ENCODE measurements around the gene PEAK1. TPM values are rescaled to one million over a fixed set of nuclear protein-coding genes. Genes with fewer than 3 reads are reported as not detected.
A peak's percentile ranks its signal among the peaks of the same experiment; 100 is the strongest.

Gene PEAK1
- polyA plus RNA-seq, 2 of the 4 experiments (the other 2 are of a cell fraction): 7.5 to 13.7 TPM

GRCh38 chr15:77409259-77410156 lies 10.4 kb downstream of the PEAK1 start:
- Histone ChIP-seq H3K27ac (no peak overlapping the region), H3K9me3 (no peaks in the 10 kb centered on the region), H3K4me3 (no peak overlapping the region), H3K4me2 (no peak overlapping the region), H3K4me1 (no peaks in the 10 kb centered on the region)
- TF ChIP-seq POLR2AphosphoS2 (conservative IDR thresholded peaks at IDR 0.05; ENCODE audit: low read length) (no peak), NFE2L2 (conservative IDR thresholded peaks at IDR 0.05; ENCODE audit: low read length) (no peak), CHD2 (IDR thresholded peaks at IDR 0.05; ENCODE audit: low read length, partially characterized antibody) (no peak), ZC3H11A (IDR thresholded peaks at IDR 0.05) (no peak), RNF2 (IDR thresholded peaks at IDR 0.05; ENCODE audit: borderline replicate concordance, low read depth) (no peak), HOXA7 (CRISPR knock-in tag; IDR thresholded peaks at IDR 0.05) (no peak), FOXS1 (CRISPR knock-in tag; IDR thresholded peaks at IDR 0.05) (no peak), CBX8 (IDR thresholded peaks at IDR 0.05) (no peak), JUNB (IDR thresholded peaks at IDR 0.05) (no peak), HMGXB4 (CRISPR knock-in tag; IDR thresholded peaks at IDR 0.05; ENCODE audit: borderline replicate concordance) (no peak), HOXB13 (CRISPR knock-in tag; IDR thresholded peaks at IDR 0.05; ENCODE audit: low read depth) (no peak), RCOR1 (IDR thresholded peaks at IDR 0.05; ENCODE audit: low read depth, low read length) (no peak), ESRRA (IDR thresholded peaks at IDR 0.05; ENCODE audit: borderline replicate concordance, low read length) (no peak), CBX2 (IDR thresholded peaks at IDR 0.05; ENCODE audit: borderline replicate concordance, low read depth) (no peak), KDM1A (IDR thresholded peaks at IDR 0.05; ENCODE audit: low read depth) (no peak), ZSCAN20 (CRISPR knock-in tag; IDR thresholded peaks at IDR 0.05) (no peak), CTCF (IDR thresholded peaks at IDR 0.05) (no peak)
- TF ChIP-seq, protein P1, sequence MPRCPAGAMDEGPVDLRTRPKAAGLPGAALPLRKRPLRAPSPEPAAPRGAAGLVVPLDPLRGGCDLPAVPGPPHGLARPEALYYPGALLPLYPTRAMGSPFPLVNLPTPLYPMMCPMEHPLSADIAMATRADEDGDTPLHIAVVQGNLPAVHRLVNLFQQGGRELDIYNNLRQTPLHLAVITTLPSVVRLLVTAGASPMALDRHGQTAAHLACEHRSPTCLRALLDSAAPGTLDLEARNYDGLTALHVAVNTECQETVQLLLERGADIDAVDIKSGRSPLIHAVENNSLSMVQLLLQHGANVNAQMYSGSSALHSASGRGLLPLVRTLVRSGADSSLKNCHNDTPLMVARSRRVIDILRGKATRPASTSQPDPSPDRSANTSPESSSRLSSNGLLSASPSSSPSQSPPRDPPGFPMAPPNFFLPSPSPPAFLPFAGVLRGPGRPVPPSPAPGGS (IDR thresholded peaks at IDR 0.05): no peak
- TF ChIP-seq, protein P2, sequence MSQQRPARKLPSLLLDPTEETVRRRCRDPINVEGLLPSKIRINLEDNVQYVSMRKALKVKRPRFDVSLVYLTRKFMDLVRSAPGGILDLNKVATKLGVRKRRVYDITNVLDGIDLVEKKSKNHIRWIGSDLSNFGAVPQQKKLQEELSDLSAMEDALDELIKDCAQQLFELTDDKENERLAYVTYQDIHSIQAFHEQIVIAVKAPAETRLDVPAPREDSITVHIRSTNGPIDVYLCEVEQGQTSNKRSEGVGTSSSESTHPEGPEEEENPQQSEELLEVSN (IDR thresholded peaks at IDR 0.05; ENCODE audit: borderline replicate concordance, low read depth): no peak
- peak; percentile 39 for FAIRE-seq
- 79% methylated on average over 4 of the region's 4 CpGs for WGBS (ENCODE audit: missing lambda C conversion rate)
- no peak for ATAC-seq
- CTCF ChIA-PET: interaction anchor here (0.6 to 1.6 kb wide), 4 partner anchors 9 to 87 kb away, joined by 3 to 5 read pairs (median 4); no protein-coding TSS in a partner anchor
- no peak for DNase-seq (ENCODE audit: low read depth in 1 of 2, low spot score in 1 of 2)
- POLR2A ChIA-PET: no interaction called here

- WGBS (ENCODE audit: missing lambda C conversion rate): 56% methylated on average over 4 of the region's 4 CpGs
- H3K27ac ChIP-seq: no peak overlapping the region
- ChIA-PET POLR2A (no interaction called here), CTCF (interaction anchor here (1.2 to 1.7 kb wide), 3 partner anchors 12 to 416 kb away, joined by 3 to 5 read pairs (median 4); no protein-coding TSS in a partner anchor)
- H3K4me3 ChIP-seq: no peak overlapping the region
- H3K4me1 ChIP-seq: peaks cover 10% of the 10 kb centered on the region; the same call in 2 of the 3 replicates
- no peak for FAIRE-seq
- no peak for DNase-seq (ENCODE audit: low read depth in 1 of 2, low spot score in 1 of 2)
- no peak overlapping the region for H3K4me2 ChIP-seq
- no peaks in the 10 kb centered on the region for H3K9me3 ChIP-seq
- ATAC-seq: no peak
- TF ChIP-seq MAZ (IDR thresholded peaks at IDR 0.05; ENCODE audit: borderline replicate concordance, low read depth, low read length) (no peak), KDM5A (IDR thresholded peaks at IDR 0.05) (no peak), JUNB (IDR thresholded peaks at IDR 0.05) (no peak), REST (IDR thresholded peaks at IDR 0.05) (no peak), FOXS1 (CRISPR knock-in tag; IDR thresholded peaks at IDR 0.05) (no peak), SREBF2 (IDR thresholded peaks at IDR 0.05) (no peak), HMGXB4 (CRISPR knock-in tag; IDR thresholded peaks at IDR 0.05; ENCODE audit: borderline replicate concordance) (no peak)
- TF ChIP-seq, protein P3, sequence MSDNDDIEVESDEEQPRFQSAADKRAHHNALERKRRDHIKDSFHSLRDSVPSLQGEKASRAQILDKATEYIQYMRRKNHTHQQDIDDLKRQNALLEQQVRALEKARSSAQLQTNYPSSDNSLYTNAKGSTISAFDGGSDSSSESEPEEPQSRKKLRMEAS (IDR thresholded peaks at IDR 0.05): no peak
Measured at GRCh38 chr15:77406846-77407245, 13.1 kb downstream of the PEAK1 start.

All from A549 (cell line).